Bladder microvascular endothelial cell (primary cell): ENCODE data around the gene RNF169. TPM values are rescaled to one million over a fixed set of nuclear protein-coding genes. Genes with fewer than 3 reads are reported as not detected.

Source experiments
- total RNA-seq: library from RNA; depleted of rRNA; stranded (reverse); fragments of >200 nt; gene quantifications from 2 replicates; pipeline ENCODE4 v1.2.3, GENCODE V29; 2014

Gene RNF169, protein sequence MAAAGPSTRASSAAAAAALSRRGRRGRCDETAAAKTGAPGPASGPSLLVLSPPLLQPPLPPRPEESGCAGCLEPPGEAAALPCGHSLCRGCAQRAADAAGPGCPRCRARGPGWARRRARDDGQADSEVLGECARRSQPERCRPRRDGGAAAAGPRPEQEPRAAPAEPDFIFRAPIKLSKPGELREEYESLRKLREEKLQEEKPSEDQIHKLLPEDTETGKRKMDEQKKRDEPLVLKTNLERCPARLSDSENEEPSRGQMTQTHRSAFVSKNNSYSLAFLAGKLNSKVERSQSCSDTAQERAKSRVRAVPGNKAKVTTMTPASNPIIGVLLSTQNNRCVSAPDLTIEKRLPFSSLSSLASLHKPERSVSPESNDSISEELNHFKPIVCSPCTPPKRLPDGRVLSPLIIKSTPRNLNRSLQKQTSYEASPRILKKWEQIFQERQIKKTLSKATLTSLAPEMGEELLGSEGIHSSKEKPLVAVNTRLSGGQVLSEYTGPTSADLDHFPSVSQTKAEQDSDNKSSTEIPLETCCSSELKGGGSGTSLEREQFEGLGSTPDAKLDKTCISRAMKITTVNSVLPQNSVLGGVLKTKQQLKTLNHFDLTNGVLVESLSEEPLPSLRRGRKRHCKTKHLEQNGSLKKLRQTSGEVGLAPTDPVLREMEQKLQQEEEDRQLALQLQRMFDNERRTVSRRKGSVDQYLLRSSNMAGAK
- 21.4 and 23.9 TPM in 2 replicates for total RNA-seq

DNA sequence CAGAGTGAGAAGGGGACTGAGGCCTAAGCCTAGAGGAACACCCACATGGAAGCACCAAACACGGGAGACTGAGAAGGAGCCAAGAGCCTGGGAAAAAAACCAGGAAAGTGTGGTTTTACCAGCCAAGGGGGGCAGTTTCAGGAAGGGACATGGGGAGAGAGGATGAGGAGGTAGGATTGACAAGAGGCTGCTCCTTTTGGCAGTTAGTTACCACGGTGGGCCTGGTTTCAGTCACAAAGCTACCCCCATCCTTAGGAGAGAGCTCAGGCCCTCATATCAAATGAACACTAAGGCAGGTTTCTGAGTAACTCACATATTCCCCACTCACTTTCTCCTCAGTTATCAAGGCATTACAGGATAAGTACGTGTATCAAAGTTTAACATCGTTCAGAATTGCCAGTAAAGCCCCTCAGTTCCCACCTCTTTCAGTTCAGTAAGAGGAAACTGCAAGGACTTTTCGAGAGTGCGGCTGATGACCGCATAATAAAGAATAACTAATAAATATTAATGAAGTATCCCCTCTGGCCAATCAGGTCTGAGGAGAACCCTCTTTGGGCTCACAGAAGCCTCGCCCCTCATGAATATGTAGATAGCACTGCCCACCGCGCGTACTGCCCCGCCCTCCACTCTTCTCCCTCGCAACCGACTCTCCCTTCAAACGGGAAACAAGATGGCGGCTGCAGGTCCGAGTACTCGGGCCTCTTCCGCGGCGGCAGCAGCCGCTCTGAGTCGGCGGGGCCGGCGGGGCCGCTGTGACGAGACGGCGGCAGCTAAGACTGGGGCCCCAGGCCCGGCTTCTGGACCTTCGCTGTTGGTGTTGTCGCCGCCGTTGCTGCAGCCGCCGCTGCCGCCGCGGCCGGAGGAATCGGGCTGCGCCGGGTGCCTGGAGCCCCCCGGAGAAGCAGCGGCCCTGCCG is at the start of gene RNF169:
RNF169 (plus strand) TSS at position 639 of the 916 bp plus-strand sequence; CDS start at position 671, 32 bp downstream.

DNA sequence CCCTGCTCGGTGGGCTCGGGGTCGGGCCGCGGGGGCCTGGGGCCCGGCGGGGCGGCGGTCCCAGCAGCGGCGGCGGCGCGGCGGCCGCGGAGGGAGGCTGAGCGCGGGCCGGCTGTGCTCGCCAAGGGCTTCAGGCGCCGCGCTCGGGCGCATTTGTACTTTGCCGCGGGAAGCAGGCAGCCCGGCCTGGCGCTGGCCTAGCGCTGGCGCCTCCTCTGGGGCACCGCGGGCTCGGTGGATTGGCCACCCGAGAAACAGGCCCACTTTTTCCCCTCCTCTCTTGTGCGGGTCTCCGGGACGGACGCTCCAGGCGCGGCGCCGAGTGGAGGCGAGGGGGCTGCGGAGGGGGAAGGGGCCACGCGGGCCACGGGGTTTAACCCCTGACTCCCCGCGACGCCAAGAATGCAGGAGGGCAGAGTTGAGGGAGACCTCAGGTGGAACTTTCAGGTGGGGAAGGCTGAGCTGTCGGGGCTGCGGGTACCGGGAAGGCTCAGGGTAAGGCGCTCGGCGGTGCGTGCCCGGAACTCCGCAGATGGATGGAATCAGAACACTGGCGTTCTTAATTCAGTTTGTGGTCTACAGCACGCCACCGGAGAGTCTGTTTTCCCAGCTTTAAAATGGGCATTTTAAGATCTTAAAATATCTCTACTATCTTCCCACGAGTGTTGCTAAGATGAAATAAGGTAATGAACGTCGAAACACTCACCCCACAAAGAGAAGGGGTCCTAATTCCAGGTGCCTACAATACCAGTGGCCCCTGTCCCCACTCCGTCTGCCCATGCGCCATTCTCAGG is 17.2 kb upstream of the RNF169 start, which contains the start of gene CHRDL2:
CHRDL2 (minus strand) TSS at position 126 of the 794 bp plus-strand sequence. CDS start 538 bp downstream, outside the sequence.

Other genes with a start within 250 kb of the RNF169 start
- gene POLD3, start 156.3 kb upstream of the RNF169 start, total RNA-seq: 11.8 and 13.7 TPM in 2 replicates
- gene CHRDL2, start 17.4 kb upstream of the RNF169 start, total RNA-seq: not detected in 2 replicates
- gene XRRA1, start 200.2 kb downstream of the RNF169 start, total RNA-seq: 1.6 and 15.2 TPM in 2 replicates
- 8.6 and 31.7 TPM in 2 replicates for gene SPCS2, start 200.4 kb downstream of the RNF169 start, total RNA-seq
- gene NEU3, start 240.1 kb downstream of the RNF169 start, total RNA-seq: 4.2 and 9.5 TPM in 2 replicates